KMS-11 (cell line): ENCODE results near the gene CADM4.

Source experiments
- H2AFZ ChIP-seq: fragments of 200-600 bp; sonication (generic); 2 replicates; pipeline ENCODE4 v1.6.1; 2016; ENCODE audit warnings: antibody characterized with exemption, mixed run types, low read depth
- H3K27ac ChIP-seq: fragments of 200-600 bp; sonication (generic); 2 replicates; pipeline ENCODE4 v1.6.1; 2016; ENCODE audit warnings: mild to moderate bottlenecking, mixed run types
- H3K27me3 ChIP-seq: fragments of 200-600 bp; sonication (generic); 2 replicates; pipeline ENCODE4 v1.6.1; 2017; ENCODE audit warnings: mild to moderate bottlenecking, low read depth, mixed run types, moderate library complexity; ENCODE audit not compliant: insufficient read depth
- H3K36me3 ChIP-seq: fragments of 200-600 bp; sonication (generic); 2 replicates; pipeline ENCODE4 v1.6.1; 2017; ENCODE audit warnings: mild to moderate bottlenecking, mixed run types; ENCODE audit not compliant: insufficient read depth
- H3K4me1 ChIP-seq: fragments of 200-600 bp; sonication (generic); 2 replicates; pipeline ENCODE4 v1.6.1; 2016; ENCODE audit warnings: mild to moderate bottlenecking, low read depth, mixed run types; ENCODE audit not compliant: poor library complexity, severe bottlenecking
- H3K4me2 ChIP-seq: fragments of 200-600 bp; sonication (generic); 2 replicates; pipeline ENCODE4 v1.7.0; 2016; ENCODE audit warnings: mild to moderate bottlenecking, mixed run types
- H3K4me3 ChIP-seq: fragments of 200-600 bp; sonication (generic); IDR thresholded peaks from 2 replicates; pipeline ENCODE4 v1.6.1; 2017; ENCODE audit warnings: low read depth, low read length, mixed read lengths; ENCODE audit not compliant: insufficient read depth
- H3K79me2 ChIP-seq: fragments of 200-600 bp; sonication (generic); 2 replicates; pipeline ENCODE4 v1.6.1; 2016; ENCODE audit warnings: low read depth, mixed run types; ENCODE audit not compliant: insufficient read depth
- H3K9ac ChIP-seq: fragments of 200-600 bp; sonication (generic); 2 replicates; pipeline ENCODE4 v1.6.1; 2016; ENCODE audit warnings: mild to moderate bottlenecking, mixed run types
- H4K20me1 ChIP-seq: fragments of 200-600 bp; sonication (generic); 2 replicates; pipeline ENCODE4 v1.6.1; 2016; ENCODE audit warnings: mild to moderate bottlenecking, mixed run types; ENCODE audit not compliant: insufficient read depth
- CTCF ChIP-seq: fragments of 200-600 bp; sonication (generic); conservative IDR thresholded peaks from 2 replicates; pipeline ENCODE4 v1.6.1; 2017; ENCODE audit warnings: low read depth, mild to moderate bottlenecking, antibody characterized with exemption, low read length, moderate library complexity, mixed read lengths

CADM4 gene

GRCh38 chr19:43574424-43575155, 65.1 kb downstream of the CADM4 start:
- H4K20me1 ChIP-seq, result no peaks in the 10 kb centered on the region
- H3K9ac ChIP-seq, result peak overlapping the region; percentile 88
- peak overlapping the region; percentile 82 for H3K4me3 ChIP-seq
- no peaks in the 10 kb centered on the region for H3K36me3 ChIP-seq
- peak overlapping the region; percentile 94 for H2AFZ ChIP-seq
- H3K27me3 ChIP-seq, result no peaks in the 10 kb centered on the region; the same call in 1 of the 2 replicates
- peaks cover 7% of the 10 kb centered on the region; the same call in 1 of the 2 replicates for H3K79me2 ChIP-seq
- H3K4me1 ChIP-seq, result peaks cover 22% of the 10 kb centered on the region
- no peak for TF ChIP-seq CTCF
- peak overlapping the region; percentile 70 for H3K27ac ChIP-seq
- peak overlapping the region; percentile 74 for H3K4me2 ChIP-seq
